Measurements from ENCODE around the gene C12orf54.
"Not testable (repeated sequence)": the region's sequence is repeated elsewhere in the genome, so short reads cannot be mapped to it uniquely, and the experiment has no call there.

Gene C12orf54

DNA sequence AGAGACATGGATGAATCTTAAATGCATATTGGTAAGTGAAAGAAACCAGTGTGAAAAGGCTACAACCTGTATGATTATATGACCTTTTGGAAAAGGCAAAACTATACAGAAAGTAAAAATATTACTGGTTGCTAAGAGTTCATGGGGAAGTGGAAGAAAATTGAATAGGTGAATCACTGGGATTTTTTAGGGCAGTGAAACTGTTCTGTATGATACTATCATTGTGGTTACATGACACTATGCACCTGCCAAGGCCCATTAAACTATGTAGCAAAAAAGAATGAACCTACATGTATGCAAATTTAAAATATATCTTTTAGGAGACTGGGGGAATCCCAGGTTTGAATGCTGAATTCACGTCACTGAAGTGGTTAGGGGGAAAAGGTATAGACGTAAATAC, 30.6 kb downstream of the C12orf54 start:
- TF ChIP-seq, protein P1, sequence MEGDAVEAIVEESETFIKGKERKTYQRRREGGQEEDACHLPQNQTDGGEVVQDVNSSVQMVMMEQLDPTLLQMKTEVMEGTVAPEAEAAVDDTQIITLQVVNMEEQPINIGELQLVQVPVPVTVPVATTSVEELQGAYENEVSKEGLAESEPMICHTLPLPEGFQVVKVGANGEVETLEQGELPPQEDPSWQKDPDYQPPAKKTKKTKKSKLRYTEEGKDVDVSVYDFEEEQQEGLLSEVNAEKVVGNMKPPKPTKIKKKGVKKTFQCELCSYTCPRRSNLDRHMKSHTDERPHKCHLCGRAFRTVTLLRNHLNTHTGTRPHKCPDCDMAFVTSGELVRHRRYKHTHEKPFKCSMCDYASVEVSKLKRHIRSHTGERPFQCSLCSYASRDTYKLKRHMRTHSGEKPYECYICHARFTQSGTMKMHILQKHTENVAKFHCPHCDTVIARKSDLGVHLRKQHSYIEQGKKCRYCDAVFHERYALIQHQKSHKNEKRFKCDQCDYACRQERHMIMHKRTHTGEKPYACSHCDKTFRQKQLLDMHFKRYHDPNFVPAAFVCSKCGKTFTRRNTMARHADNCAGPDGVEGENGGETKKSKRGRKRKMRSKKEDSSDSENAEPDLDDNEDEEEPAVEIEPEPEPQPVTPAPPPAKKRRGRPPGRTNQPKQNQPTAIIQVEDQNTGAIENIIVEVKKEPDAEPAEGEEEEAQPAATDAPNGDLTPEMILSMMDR (IDR thresholded peaks at IDR 0.05; ENCODE audit: low read depth, low read length): no peak
- H3K4me3 ChIP-seq (ENCODE audit: low read depth, low read length): no peak overlapping the region

DNA sequence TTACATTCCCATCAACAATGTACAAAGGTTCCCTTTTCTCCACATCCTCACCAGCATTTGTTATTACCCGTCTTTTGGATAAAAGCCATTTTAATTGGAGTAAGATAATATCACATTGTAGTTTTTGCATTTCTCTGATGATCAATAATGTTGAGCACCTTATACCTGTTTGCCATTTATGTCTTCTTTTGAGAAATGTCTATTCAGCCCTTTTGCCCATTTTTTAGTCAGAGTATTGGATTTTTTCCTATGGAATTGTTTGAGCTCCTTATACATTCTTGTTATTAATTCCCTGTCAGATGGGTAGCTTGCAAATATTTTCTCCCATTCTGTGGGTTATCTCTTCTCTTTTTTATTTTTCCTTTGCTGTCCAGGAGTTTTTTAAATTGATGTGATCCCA, 32.4 kb downstream of the C12orf54 start:
- TF ChIP-seq, protein P1 (IDR thresholded peaks at IDR 0.05; ENCODE audit: low read depth, low read length): no peak
- H3K4me3 ChIP-seq (ENCODE audit: low read depth, low read length): no peak overlapping the region

DNA sequence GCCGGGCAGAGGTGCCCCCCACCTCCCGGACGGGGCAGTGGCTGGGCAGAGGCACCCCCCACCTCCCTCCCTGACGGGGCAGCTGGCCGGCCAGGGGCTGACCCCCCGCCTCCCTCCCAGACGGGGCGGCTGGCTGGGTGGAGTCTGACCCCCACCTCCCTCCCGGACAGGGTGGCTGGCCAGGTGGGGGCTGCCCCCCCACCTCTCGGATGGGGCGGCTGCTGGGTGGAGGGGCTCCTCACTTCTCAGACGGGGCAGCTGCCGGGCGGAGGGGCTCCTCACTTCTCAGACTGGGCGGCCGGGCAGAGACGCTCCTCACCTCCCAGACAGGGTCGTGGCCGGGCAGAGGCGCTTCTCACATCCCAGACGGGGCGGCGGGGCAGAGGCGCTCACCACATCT, 38.1 kb downstream of the C12orf54 start:
- H3K4me3 ChIP-seq (ENCODE audit: low read depth, low read length): not testable (repeated sequence)

DNA sequence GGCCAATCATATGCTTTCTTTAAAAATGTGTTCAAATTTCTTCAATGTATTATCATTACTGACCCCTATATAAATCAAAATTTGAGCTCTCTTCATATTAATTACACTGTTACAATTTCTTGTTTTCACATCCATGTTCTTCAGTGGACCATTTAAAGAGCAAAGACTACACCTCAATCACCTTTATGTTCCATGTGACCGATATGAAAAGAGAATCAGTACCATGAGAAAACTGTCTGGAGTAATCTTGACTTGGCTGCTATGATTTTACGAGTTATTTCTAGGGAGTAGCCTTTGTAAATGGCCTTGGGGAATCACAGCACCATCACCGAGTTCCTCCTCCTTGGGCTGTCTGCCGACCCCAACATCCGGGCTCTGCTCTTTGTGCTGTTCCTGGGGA, 43.0 kb downstream of the C12orf54 start, which contains the start of gene OR8S1:
TSS of gene OR8S1 (plus strand) at position 301 of the 400 bp plus-strand sequence. CDS start at position 301, 0 bp downstream.
- TF ChIP-seq, protein P1 (IDR thresholded peaks at IDR 0.05; ENCODE audit: low read depth, low read length): no peak
- no peak within 1 kb of the TSS for H3K4me3 ChIP-seq (ENCODE audit: low read depth, low read length)

DNA sequence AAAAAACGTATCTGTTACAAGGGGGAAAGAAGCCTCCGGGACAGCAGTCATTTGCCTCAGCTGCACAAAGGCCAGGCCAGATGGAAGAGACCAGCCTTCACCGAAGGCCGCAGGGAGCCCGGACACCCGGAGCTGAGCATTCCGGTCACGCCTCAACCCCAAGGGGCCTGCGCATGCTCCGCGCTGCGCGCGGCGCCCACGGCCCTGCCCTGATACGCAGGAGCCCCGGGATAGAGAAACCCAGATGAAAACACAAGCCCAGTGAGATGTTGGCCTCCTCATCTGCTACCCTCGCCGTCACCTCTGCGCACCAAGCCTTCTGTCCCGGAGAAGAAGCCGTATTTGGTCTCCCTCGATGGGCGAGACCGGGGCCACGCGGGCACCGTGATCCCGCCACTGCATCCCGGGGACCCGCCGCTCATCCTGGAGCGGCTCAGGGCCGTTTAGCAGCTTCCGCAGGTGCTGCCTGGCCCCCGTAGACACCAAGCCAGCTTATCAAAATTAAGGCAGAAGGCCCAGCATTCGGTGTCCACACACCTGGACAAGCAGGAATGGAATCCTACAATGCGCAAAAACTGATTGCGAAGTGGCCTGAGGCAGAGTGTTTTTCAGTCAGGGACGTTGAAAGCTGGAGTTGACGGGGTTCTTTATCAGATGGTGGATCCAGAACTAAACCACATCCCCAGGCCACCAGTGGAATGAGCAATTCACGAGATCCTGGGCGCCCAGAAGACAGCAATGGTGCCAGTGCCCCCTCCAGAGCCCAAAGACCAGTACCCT, 45.8 kb downstream of the C12orf54 start:
- TF ChIP-seq, protein P1 (IDR thresholded peaks at IDR 0.05; ENCODE audit: low read depth, low read length): no peak

DNA sequence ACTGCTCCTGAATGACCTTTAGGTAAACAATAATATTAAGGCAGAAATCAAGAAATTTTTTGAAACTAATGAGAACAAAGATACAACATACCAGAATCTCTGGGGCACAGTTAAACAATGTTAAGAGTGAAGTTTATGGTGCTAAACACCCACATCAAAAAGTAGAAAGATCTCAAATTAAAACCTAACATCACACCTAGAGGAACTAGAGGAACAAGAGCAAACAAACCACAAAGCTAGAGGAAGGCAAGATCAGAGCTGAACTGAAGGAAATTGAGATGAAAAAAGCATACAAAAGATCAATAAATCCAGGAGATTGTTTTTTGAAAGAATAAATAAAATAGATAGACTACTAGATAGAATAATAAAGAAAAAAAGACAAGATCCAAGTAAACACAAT, 50.3 kb downstream of the C12orf54 start:
- TF ChIP-seq, protein P1 (IDR thresholded peaks at IDR 0.05; ENCODE audit: low read depth, low read length): no peak
- no peak overlapping the region for H3K4me3 ChIP-seq (ENCODE audit: low read depth, low read length)

More for the DNA sequence above, 45.8 kb downstream of the C12orf54 start:
- H3K4me3 ChIP-seq (ENCODE audit: low read depth, low read length): no peak overlapping the region

DNA sequence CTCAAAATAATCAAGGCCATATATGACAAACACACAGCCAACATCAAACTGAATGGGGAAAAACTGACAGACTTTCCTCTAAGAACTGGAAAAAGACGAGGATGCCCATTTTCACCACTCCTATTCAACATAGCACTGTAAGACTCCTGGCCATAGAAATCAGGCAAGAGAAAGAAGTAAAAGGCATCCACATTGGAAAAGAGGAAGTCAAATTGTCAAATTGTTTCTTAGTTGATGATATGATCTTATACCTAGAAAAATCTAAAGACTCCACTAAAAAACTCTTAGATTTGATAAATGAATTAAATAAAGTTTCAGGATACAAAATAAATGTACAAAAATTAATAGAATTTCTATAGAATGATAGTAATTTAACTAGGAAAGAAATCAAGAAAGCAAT, 54.3 kb downstream of the C12orf54 start:
- no peak overlapping the region for H3K4me3 ChIP-seq (ENCODE audit: low read depth, low read length)
- TF ChIP-seq, protein P1 (IDR thresholded peaks at IDR 0.05; ENCODE audit: low read depth, low read length): no peak
